Dermis microvascular lymphatic vessel endothelial cell (primary cell): ENCODE measurements around the gene ING3. TPM values are rescaled to one million over a fixed set of nuclear protein-coding genes. Genes with fewer than 3 reads are reported as not detected.

Experiments
- DNase-seq, 2 donors: peaks; one replicate each; pipeline versions ENCODE4 v3.0.0 to v3.0.0-alpha.2; 2010; ENCODE audit warnings: low read depth in 2 of 2
- total RNA-seq: library from RNA; depleted of rRNA; stranded (reverse); fragments of >200 nt; gene quantifications from 2 replicates; pipeline ENCODE4 v1.2.1, GENCODE V29; 2014

Gene ING3, protein sequence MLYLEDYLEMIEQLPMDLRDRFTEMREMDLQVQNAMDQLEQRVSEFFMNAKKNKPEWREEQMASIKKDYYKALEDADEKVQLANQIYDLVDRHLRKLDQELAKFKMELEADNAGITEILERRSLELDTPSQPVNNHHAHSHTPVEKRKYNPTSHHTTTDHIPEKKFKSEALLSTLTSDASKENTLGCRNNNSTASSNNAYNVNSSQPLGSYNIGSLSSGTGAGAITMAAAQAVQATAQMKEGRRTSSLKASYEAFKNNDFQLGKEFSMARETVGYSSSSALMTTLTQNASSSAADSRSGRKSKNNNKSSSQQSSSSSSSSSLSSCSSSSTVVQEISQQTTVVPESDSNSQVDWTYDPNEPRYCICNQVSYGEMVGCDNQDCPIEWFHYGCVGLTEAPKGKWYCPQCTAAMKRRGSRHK
- 21.1 and 26.3 TPM in 2 replicates for total RNA-seq

- peak; percentile 95 to 98 for DNase-seq
These were observed at the start of gene ING3 for GRCh38 chr7:120950539-120951308. Gene ING3, plus strand, starts transcription at chr7:120950777. Its CDS starts 120 bp downstream, at chr7:120950897.

DNA sequence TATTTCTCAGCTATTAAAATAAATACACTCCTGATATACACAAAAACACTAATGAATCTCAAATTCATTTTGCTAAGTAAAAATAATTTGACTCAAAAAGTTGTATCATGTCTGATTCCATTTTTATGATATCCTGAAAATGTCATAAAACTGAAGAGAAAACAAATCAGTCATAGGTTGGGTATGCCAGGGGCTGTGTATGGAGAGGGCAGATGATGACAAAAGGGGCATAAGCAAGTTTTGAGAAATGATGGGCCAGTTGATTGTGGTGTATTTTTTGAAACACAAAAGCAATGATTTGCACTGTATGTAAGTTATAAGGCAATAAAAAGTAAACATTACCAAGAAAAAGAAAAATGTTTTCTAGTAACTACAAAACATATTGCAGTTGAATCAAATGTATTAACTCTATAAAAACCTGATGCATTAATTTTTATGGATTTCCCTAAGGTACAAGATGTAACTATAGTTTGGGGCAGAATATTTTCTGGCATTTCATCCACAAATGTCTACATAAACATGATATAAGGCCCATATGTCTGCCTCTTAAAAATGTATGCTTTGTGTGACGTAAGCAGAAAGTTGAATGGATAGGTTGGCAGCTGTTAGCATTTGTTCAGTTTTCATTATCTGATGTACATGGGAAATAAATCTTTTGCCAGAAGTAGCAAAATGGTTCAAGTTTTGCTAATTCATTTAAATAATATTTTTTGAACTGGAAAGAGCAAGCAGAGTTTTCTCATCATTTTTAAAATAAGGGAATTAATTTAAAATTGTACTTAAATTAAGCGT, 35.1 kb upstream of the ING3 start:
- DNase-seq: no peak

GRCh38 chr7:120916121-120916520, 34.5 kb upstream of the ING3 start:
- no peak for DNase-seq

- DNase-seq: no peak
These were observed 34.0 kb upstream of the ING3 start for GRCh38 chr7:120916538-120916937.

DNA sequence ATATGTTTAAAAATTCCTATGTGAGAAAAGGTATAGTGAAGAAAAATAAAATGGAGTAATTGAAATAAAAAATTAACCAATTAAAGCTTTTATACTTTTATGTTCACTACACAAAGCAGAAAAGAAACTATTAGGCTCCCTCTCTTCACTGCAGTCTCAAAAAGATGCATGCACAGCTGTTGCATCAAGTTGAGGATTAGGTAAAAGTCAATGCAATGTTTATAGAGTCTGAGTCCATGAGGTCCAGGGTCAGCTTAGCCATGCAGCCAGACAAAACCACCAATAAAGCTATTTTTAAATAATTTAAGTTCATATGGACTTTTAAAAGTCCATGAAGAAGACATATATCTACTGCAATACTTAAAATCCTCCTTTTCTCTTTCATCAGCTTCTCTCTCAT, 31.1 kb upstream of the ING3 start:
- no peak for DNase-seq

DNA sequence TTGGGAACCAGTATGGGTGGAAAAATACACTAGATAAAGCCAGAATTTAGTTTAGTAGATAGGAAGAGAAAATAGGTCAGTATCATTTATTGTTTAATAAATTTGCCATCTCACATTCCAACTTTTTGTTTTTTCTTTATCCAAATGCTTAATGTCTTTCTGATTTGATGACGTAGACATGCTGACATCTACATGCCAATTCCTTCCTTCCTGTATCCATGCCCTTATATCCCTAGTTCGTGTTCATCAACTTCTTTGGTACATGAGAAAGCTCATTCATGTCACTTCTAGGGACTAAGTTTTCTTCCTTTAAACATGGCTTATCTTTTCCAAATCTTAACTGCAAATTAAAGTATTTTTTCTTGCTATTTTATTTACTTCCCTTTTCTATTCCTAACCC, 30.5 kb upstream of the ING3 start:
- DNase-seq: no peak

DNA sequence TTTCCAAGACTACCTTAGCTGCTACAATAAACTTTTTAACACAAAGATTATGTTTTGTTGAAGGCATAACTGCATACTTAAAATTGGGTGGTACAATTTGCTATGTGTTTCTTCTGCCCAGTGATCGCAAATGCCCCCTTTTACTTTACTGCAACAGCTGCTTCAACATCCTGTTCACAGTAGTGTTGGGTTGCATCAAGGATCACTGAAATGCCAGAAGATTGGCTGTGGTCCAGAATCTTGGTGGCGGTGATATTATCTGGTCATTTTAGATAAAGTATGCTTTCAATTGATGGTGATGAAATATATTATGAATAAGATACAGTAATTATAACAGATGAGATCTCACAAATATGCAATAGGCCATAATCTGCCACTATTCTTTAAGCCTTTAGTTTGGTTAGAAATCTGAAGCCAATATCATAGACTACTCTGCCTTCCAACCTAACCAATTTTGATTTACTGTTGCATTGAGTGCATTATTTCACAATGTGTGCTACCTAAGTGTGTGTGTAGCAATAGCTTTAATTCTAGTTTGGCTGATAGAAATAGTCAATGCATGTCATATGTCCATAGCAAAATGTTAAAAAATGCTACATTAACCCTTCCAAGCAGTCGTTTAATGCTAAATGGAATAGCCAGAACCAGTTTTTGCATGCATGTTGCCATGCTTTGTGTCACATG, 29.8 kb upstream of the ING3 start:
- no peak for DNase-seq

DNA sequence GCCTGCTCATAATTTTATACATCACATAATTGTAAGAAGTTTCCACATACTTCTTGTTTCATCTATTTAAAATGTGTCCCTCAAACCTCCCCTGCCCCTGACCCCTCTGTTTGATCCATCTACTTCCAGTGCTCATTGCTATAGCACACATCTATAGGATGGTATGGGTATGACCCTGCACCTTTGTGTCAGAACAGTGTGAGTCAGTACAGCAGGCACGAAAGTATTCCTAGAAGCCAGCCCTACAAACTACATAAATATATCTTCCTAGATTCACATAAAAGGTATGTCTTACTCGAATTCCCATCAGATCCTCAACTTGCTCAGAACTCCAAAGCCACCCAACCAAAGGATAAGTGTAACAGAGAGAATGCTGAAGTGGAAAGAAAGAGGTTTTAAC, 25.7 kb upstream of the ING3 start:
- DNase-seq: no peak

GRCh38 chr7:120925392-120925791, 25.2 kb upstream of the ING3 start:
- DNase-seq: no peak

- no peak for DNase-seq
These were observed 23.6 kb upstream of the ING3 start for GRCh38 chr7:120926943-120927346.

GRCh38 chr7:120927454-120928103, 23.0 kb upstream of the ING3 start:
- DNase-seq: no peak

GRCh38 chr7:120931243-120931642, 19.3 kb upstream of the ING3 start:
- DNase-seq: peak; percentile 68

- DNase-seq: peak; percentile 14 to 47
These were observed 17.1 kb upstream of the ING3 start for GRCh38 chr7:120933475-120933874.

GRCh38 chr7:120939345-120939744, 11.2 kb upstream of the ING3 start:
- DNase-seq: no peak

GRCh38 chr7:120941064-120941463, 9.5 kb upstream of the ING3 start:
- DNase-seq: peak in 1 of 2 donors; percentile 49

GRCh38 chr7:120941856-120942255, 8.7 kb upstream of the ING3 start:
- DNase-seq: peak; percentile 92 to 94

- no peak for DNase-seq
These were observed 7.7 kb upstream of the ING3 start for GRCh38 chr7:120942861-120943260.

GRCh38 chr7:120944826-120945562, 5.6 kb upstream of the ING3 start:
- DNase-seq: no peak

DNA sequence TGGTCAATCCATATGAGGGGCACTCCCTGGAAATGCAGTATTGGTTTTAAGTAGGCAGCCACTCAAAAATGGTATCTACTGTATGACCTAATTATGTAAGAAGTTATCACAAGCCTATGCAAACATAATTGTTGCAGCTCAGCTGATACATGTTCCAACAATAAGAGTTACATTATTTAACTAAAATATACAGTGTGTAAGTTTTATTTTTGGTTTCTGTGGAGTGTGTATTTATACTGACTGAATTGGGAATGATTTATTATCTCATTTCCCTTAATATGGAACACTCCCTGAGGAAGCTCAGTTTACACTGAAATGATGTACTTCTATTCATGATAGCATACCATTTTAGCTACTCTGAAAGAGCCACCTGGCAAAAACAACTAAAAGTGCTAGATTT, 2.6 kb upstream of the ING3 start:
- DNase-seq: no peak

DNA sequence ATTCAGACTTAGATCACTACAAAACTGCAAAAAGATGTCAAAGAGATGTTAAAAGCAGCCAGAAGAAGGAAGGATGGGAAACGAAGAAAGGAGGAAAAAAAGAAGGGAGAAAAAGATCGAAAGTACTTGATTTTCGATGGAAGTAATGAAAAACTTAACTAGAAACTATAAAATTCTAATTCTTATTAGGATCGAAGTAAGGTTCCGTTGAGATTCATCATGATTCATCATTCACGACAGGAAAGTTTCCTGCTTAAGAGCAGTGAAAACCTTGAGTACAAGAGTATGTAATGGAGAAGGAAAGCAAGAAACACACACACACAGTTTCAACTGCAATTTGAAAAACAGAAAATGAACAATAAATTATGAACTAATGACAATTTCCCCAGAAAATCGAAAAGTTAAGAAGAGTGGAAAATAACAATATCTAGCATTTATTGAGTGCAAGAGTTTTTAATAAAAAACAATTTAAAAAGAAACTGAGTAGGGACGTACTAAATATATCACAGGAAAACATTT, 1.1 kb upstream of the ING3 start:
- no peak for DNase-seq
